Epithelial cell of proximal tubule (primary cell): Measurements from ENCODE around the gene CASTOR1. TPM values are rescaled to one million over a fixed set of nuclear protein-coding genes. Genes with fewer than 3 reads are reported as not detected.

ENCODE experiments used
- DNase-seq: peaks from one replicate; pipeline ENCODE4 v3.0.0-alpha.2; 2011; ENCODE audit warnings: low read depth
- H3K4me3 ChIP-seq: 2 replicates; pipeline ENCODE4 v1.5.1; 2011; ENCODE audit warnings: low read depth, mild to moderate bottlenecking, low read length
- CTCF ChIP-seq: conservative IDR thresholded peaks from 2 replicates; pipeline ENCODE4 v1.5.1; 2012; ENCODE audit warnings: low read depth, mild to moderate bottlenecking, low read length
- total RNA-seq: library from RNA; depleted of rRNA; stranded (reverse); fragments of >200 nt; gene quantifications from 2 replicates; pipeline ENCODE4 v1.2.3, GENCODE V29; 2015

CASTOR1 gene
- total RNA-seq, 1 donor from 2014 or later, result 14.3 TPM

- no peak for DNase-seq
- peak overlapping the region; percentile 13 for H3K4me3 ChIP-seq
- TF ChIP-seq CTCF, result no peak
Measured at GRCh38 chr22:30312053-30312452, 22.7 kb upstream of the CASTOR1 start.

GRCh38 chr22:30310881-30311771, 21.8 kb upstream of the CASTOR1 start:
- DNase-seq, result peak; percentile 87
- no peak for TF ChIP-seq CTCF
- peak overlapping the region; percentile 21 for H3K4me3 ChIP-seq

- TF ChIP-seq CTCF, result no peak
- H3K4me3 ChIP-seq, result no peak overlapping the region
- peak; percentile 95 for DNase-seq
Measured at GRCh38 chr22:30309951-30310741, 20.8 kb upstream of the CASTOR1 start.

DNA sequence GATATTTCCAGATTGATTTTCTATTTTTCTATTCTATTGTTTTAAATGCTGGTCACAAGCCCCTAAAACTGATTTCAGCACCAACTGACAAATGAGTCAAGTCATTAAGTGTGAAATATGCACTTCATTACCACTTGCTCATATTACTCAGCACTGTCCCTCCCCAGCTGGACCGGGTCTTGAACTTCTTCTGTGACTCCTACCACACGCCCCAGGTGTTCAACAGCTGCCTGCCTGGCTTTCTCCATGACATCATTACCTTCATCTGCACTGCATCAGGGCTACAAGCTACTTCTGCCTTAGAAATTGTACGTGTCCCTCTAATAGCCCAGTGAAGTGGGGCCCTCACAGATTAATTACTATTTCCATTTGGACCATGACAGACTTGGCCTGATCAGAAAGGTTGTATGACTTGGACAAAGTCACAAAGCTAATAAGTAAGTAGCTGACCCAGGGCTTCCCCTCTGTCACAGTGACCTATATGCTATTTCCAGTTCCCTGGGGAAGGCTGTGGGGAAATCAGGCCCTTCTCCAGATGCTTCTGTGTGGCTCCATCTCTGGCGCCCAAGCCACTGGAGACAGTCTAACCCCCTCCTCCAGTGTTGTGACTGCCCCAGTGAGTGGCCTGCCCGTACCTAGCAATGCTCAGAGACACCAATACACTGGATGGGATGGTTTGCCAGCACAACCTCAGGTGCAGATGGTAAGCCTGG, 19.4 kb upstream of the CASTOR1 start:
- TF ChIP-seq CTCF, result no peak
- no peak for DNase-seq
- no peak overlapping the region for H3K4me3 ChIP-seq

DNA sequence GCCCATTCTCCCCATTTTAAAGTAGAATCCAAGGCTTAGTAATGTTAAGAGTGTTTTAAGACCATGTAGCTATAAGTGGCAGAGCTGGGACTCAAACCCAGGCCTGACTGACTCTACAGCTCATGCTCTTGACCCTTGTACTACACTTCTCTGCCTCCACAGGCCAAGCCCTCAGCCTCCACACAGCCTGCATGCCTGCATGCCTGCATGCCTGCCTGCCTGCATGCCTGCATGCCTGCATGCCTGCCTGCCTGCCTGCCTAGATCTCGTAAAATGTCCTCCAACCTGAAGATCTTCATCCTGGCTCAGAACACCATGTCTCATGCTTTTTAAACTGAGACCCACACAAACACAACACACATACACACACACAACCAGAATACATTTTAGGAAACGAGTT, 18.8 kb upstream of the CASTOR1 start:
- no peak overlapping the region for H3K4me3 ChIP-seq
- no peak for TF ChIP-seq CTCF
- DNase-seq, result no peak

DNA sequence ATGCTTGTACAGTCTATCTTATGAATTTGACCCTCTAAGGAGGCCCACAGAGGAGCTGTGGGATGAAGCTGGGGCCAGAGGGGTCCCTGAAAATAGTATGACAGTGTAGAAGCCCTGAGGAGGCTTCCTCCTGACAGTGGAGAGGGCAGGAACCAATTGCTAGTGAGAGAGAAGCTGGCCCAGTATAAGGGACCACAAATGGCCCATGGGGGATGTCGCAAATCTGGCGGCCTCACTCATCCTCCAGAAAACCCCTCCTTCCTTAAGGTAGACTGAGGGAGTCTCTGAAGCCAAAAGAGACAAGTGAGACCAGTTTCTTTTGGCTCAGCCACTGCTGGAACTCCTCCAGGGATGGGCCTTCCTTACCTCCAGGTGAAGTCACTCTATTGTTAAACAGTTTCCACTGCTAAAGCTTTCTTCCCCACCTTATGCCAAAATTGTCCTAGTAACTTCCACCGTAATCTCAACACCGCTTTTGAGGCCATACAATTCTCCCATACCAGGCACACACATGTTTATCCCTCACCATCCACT, 17.8 kb upstream of the CASTOR1 start:
- no peak for DNase-seq
- H3K4me3 ChIP-seq, result no peak overlapping the region
- no peak for TF ChIP-seq CTCF
